ENCODE measurements around the gene GADD45G. TPM values are rescaled to one million over a fixed set of nuclear protein-coding genes. Genes with fewer than 3 reads are reported as not detected.
A peak's percentile ranks its signal among the peaks of the same experiment; 100 is the strongest.

Gene GADD45G
- total and polyA plus RNA-seq, 7 experiments from 2014 or later = 0.51 to 18.7 (median 2.9) TPM; not detected in 1

- H3K4me3 Mint-ChIP-seq = no peak overlapping the region
- no peak overlapping the region for H3K4me3 ChIP-seq (ENCODE audit: low read length)
- no peaks in the 10 kb centered on the region for H3K27me3 ChIP-seq (ENCODE audit: control insufficient read depth in 2 of 2, insufficient read depth in 2 of 2, low read length in 2 of 2)
- H3K4me1 ChIP-seq (ENCODE audit: control insufficient read depth in 2 of 2, insufficient read depth in 2 of 2, low read length in 2 of 2) = no peaks in the 10 kb centered on the region
- H3K9me3 Mint-ChIP-seq = peaks cover 0 to 3% (median 0%) of the 10 kb centered on the region in 11 donors
- no peak overlapping the region for H3K27ac Mint-ChIP-seq
- H3K27me3 Mint-ChIP-seq = peaks cover 0 to 42% (median 0%) of the 10 kb centered on the region in 5 donors
- peaks cover 0 to 4% (median 0%) of the 10 kb centered on the region in 5 donors for H3K36me3 Mint-ChIP-seq
- H3K9me3 ChIP-seq (ENCODE audit: control insufficient read depth in 2 of 3, low read length in 3 of 3) = no peaks in the 10 kb centered on the region
- ATAC-seq = no peak
- no peak for DNase-seq
- no peak overlapping the region for H3K27ac ChIP-seq (ENCODE audit: low read depth, low read length)
- H3K36me3 ChIP-seq (ENCODE audit: control insufficient read depth in 2 of 3, insufficient read depth in 3 of 3, low read length in 3 of 3) = no peaks in the 10 kb centered on the region
- intact Hi-C loops (cut with micrococcal nuclease) = no loop called here
- CTCF ChIA-PET = no interaction called here
- POLR2A ChIA-PET = no interaction called here
- peaks cover 6 to 18% (median 12%) of the 10 kb centered on the region in 7 donors for H3K4me1 Mint-ChIP-seq
Observed at GRCh38 chr9:89562186-89562814, 42.5 kb upstream of the GADD45G start.

- no peak overlapping the region for H3K27ac ChIP-seq (ENCODE audit: low read depth, low read length)
- CTCF ChIA-PET = no interaction called here
- Mint-ChIP-seq H3K27me3 (peaks cover 0 to 37% (median 0%) of the 10 kb centered on the region in 5 donors), H3K9me3 (peaks cover 0 to 9% (median 0%) of the 10 kb centered on the region in 11 donors), H3K27ac (peak overlapping the region in 1 of 9 donors; percentile 62), H3K36me3 (peaks cover 0 to 4% (median 0%) of the 10 kb centered on the region in 5 donors), H3K4me3 (no peak overlapping the region), H3K4me1 (peaks cover 0 to 5% (median 0%) of the 10 kb centered on the region in 7 donors)
- no peaks in the 10 kb centered on the region for H3K27me3 ChIP-seq (ENCODE audit: control insufficient read depth in 2 of 2, insufficient read depth in 2 of 2, low read length in 2 of 2)
- intact Hi-C loops (cut with micrococcal nuclease) = no loop called here
- H3K9me3 ChIP-seq (ENCODE audit: control insufficient read depth in 2 of 3, low read length in 3 of 3) = no peaks in the 10 kb centered on the region
- no peak for DNase-seq
- H3K36me3 ChIP-seq (ENCODE audit: control insufficient read depth in 2 of 3, insufficient read depth in 3 of 3, low read length in 3 of 3) = no peaks in the 10 kb centered on the region
- H3K4me1 ChIP-seq (ENCODE audit: control insufficient read depth in 2 of 2, insufficient read depth in 2 of 2, low read length in 2 of 2) = no peaks in the 10 kb centered on the region
- POLR2A ChIA-PET = no interaction called here
- no peak overlapping the region for H3K4me3 ChIP-seq (ENCODE audit: low read length)
- ATAC-seq = no peak
Observed at GRCh38 chr9:89563571-89564345, 41.1 kb upstream of the GADD45G start.

GRCh38 chr9:89564346-89564878 is 40.4 kb upstream of the GADD45G start:
- Mint-ChIP-seq H3K36me3 (peaks cover 0 to 4% (median 0%) of the 10 kb centered on the region in 5 donors), H3K27ac (peak overlapping the region in 1 of 9 donors; percentile 62), H3K9me3 (peaks cover 0 to 10% (median 0%) of the 10 kb centered on the region in 11 donors), H3K4me1 (peaks cover 0 to 5% (median 0%) of the 10 kb centered on the region in 7 donors), H3K27me3 (peaks cover 0 to 35% (median 0%) of the 10 kb centered on the region in 5 donors), H3K4me3 (no peak overlapping the region)
- Histone ChIP-seq H3K4me1 (ENCODE audit: control insufficient read depth in 2 of 2, insufficient read depth in 2 of 2, low read length in 2 of 2) (no peaks in the 10 kb centered on the region), H3K36me3 (ENCODE audit: control insufficient read depth in 2 of 3, insufficient read depth in 3 of 3, low read length in 3 of 3) (no peaks in the 10 kb centered on the region), H3K9me3 (ENCODE audit: control insufficient read depth in 2 of 3, low read length in 3 of 3) (no peaks in the 10 kb centered on the region), H3K27me3 (ENCODE audit: control insufficient read depth in 2 of 2, insufficient read depth in 2 of 2, low read length in 2 of 2) (no peaks in the 10 kb centered on the region), H3K27ac (ENCODE audit: low read depth, low read length) (no peak overlapping the region), H3K4me3 (ENCODE audit: low read length) (no peak overlapping the region)
- intact Hi-C loops (cut with micrococcal nuclease) = no loop called here
- DNase-seq (no peak), ATAC-seq (no peak)
- ChIA-PET POLR2A (no interaction called here), CTCF (no interaction called here)

- ChIA-PET CTCF (interaction anchor here (1.9 kb wide), 1 partner anchor 19 kb away, joined by 5 read pairs; no protein-coding TSS in a partner anchor), POLR2A (no interaction called here)
- DNase-seq (no peak), ATAC-seq (no peak)
- Mint-ChIP-seq H3K4me1 (peaks cover 0 to 5% (median 0%) of the 10 kb centered on the region in 7 donors), H3K27ac (no peak overlapping the region), H3K9me3 (peaks cover 0 to 10% (median 0%) of the 10 kb centered on the region in 11 donors), H3K36me3 (peaks cover 0 to 4% (median 0%) of the 10 kb centered on the region in 5 donors), H3K27me3 (peaks cover 0 to 40% (median 0%) of the 10 kb centered on the region in 5 donors), H3K4me3 (no peak overlapping the region)
- Histone ChIP-seq H3K9me3 (ENCODE audit: control insufficient read depth in 2 of 3, low read length in 3 of 3) (no peaks in the 10 kb centered on the region), H3K36me3 (ENCODE audit: control insufficient read depth in 2 of 3, insufficient read depth in 3 of 3, low read length in 3 of 3) (no peaks in the 10 kb centered on the region), H3K4me3 (ENCODE audit: low read length) (no peak overlapping the region), H3K27ac (ENCODE audit: low read depth, low read length) (no peak overlapping the region), H3K4me1 (ENCODE audit: control insufficient read depth in 2 of 2, insufficient read depth in 2 of 2, low read length in 2 of 2) (no peaks in the 10 kb centered on the region), H3K27me3 (ENCODE audit: control insufficient read depth in 2 of 2, insufficient read depth in 2 of 2, low read length in 2 of 2) (peaks cover 0 to 3% of the 10 kb centered on the region in 2 donors)
- intact Hi-C loops (cut with micrococcal nuclease) = no loop called here
Observed at GRCh38 chr9:89567649-89568048, 37.2 kb upstream of the GADD45G start.

- no peaks in the 10 kb centered on the region for H3K4me1 ChIP-seq (ENCODE audit: control insufficient read depth in 2 of 2, insufficient read depth in 2 of 2, low read length in 2 of 2)
- no peak overlapping the region for H3K27ac Mint-ChIP-seq
- H3K4me3 ChIP-seq (ENCODE audit: low read length) = no peak overlapping the region
- no peak for DNase-seq
- H3K27me3 ChIP-seq (ENCODE audit: control insufficient read depth in 2 of 2, insufficient read depth in 2 of 2, low read length in 2 of 2) = peaks cover 0 to 3% of the 10 kb centered on the region in 2 donors
- H3K9me3 ChIP-seq (ENCODE audit: control insufficient read depth in 2 of 3, low read length in 3 of 3) = no peaks in the 10 kb centered on the region
- H3K27me3 Mint-ChIP-seq = peaks cover 10 to 62% (median 13%) of the 10 kb centered on the region in 5 donors
- ChIA-PET POLR2A (interaction anchor here (0.5 kb wide), 1 partner anchor 338 kb away, joined by 3 read pairs; no protein-coding TSS in a partner anchor), CTCF (no interaction called here)
- no peaks in the 10 kb centered on the region for H3K36me3 ChIP-seq (ENCODE audit: control insufficient read depth in 2 of 3, insufficient read depth in 3 of 3, low read length in 3 of 3)
- peaks cover 0 to 10% (median 8%) of the 10 kb centered on the region in 7 donors for H3K4me1 Mint-ChIP-seq
- H3K4me3 Mint-ChIP-seq = no peak overlapping the region
- no peaks in the 10 kb centered on the region for H3K9me3 Mint-ChIP-seq
- H3K36me3 Mint-ChIP-seq = no peaks in the 10 kb centered on the region
- no peak overlapping the region for H3K27ac ChIP-seq (ENCODE audit: low read depth, low read length)
- ATAC-seq = no peak
- intact Hi-C loops (cut with micrococcal nuclease) = no loop called here
Observed at GRCh38 chr9:89574309-89574708, 30.5 kb upstream of the GADD45G start.

GRCh38 chr9:89576404-89576839 is 28.4 kb upstream of the GADD45G start:
- Mint-ChIP-seq H3K36me3 (no peaks in the 10 kb centered on the region), H3K27ac (no peak overlapping the region), H3K9me3 (peaks cover 0 to 2% (median 0%) of the 10 kb centered on the region in 11 donors), H3K27me3 (peaks cover 17 to 65% (median 32%) of the 10 kb centered on the region in 5 donors), H3K4me1 (peaks cover 10 to 24% (median 17%) of the 10 kb centered on the region in 7 donors), H3K4me3 (no peak overlapping the region)
- Histone ChIP-seq H3K9me3 (ENCODE audit: control insufficient read depth in 2 of 3, low read length in 3 of 3) (no peaks in the 10 kb centered on the region), H3K4me1 (ENCODE audit: control insufficient read depth in 2 of 2, insufficient read depth in 2 of 2, low read length in 2 of 2) (no peaks in the 10 kb centered on the region), H3K36me3 (ENCODE audit: control insufficient read depth in 2 of 3, insufficient read depth in 3 of 3, low read length in 3 of 3) (no peaks in the 10 kb centered on the region), H3K27me3 (ENCODE audit: control insufficient read depth in 2 of 2, insufficient read depth in 2 of 2, low read length in 2 of 2) (peaks cover 0 to 3% of the 10 kb centered on the region in 2 donors), H3K4me3 (ENCODE audit: low read length) (no peak overlapping the region), H3K27ac (ENCODE audit: low read depth, low read length) (no peak overlapping the region)
- POLR2A ChIA-PET = no interaction called here
- ATAC-seq (no peak), DNase-seq (peak in 5 of 9 donors; percentile 27 to 41 (median 38))
- intact Hi-C loops (cut with micrococcal nuclease) = loop anchor here (1.0 to 5.0 kb wide), 2 partner anchors 526 to 1296 kb away; no protein-coding TSS in a partner anchor
- CTCF ChIA-PET = interaction anchor here (0.6 to 0.9 kb wide), 6 partner anchors 17 to 1295 kb away, joined by 3 to 4 read pairs (median 3); no protein-coding TSS in a partner anchor
